Measurements from ENCODE around the gene NUDT4.

NUDT4 gene

DNA sequence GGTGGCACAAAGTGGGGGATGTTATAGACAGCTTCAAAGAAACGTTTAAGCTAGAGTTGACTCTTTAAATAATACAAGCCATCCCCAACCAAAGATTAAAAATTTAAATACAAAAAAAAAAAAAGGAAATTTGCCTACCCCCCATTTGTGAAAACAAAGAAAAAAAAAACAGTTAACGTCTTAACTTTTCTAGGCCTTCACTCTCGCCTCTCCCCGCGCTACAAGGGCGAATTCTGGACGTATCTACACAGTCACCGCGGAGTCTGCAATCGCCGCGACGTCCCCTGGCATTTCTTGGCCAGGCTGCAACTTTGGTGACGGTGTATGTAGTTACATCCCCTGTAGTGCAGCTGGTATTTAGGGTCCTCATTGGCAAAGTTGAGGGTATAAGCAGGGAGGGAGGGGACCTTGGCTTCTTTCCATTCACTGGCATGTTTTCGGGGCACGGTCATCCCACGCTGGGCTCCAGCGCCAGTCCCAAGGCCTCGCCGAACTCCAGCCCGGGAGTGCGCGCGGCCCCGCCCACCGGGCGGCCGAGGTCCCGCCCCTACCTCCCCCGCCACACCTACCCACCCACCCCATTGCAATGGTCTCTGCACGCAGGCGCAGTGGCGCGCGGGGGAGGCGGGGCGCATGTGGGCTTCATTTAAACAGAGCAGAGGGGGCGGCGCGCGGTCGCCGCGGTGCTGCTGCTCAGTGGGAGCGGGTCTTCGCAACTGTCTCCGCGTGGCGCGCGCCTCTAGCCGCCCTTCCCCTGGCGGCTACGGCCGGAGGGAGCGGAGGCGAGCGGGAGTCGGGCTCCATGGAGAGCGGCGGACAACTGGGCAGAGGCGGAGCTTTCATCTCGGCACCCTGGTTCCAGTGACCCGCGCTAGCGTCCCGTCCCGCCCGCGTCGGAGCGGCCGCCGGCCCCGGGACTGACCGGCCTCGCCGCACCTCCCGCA is at the start of gene NUDT4:
Gene NUDT4, plus strand, starts transcription at position 674 of the 944 bp plus-strand sequence. CDS start 398 bp downstream, outside the sequence.
- DNase-seq (ENCODE audit: low spot score), result peak; percentile 96

DNA sequence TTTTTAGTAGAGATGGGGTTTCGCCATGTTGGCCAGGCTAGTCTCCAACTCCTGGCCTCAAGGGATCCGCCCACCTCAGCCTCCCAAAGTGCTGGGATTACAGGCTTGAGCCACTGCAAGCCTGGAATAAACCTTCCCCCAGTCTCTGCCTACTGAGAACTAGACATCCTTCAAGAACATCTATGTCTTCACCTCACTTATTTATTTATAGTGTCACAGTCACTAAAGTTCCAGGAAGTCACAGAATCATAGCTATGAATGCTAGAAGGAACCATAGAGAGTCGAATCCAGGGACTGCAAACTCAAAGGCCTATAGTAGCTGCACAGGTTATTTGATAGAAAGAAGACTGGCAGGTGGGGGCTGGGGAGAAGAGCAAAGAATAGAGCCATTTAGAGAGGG is 44.7 kb upstream of the NUDT4 start:
- DNase-seq (ENCODE audit: low spot score), result no peak

GRCh38 chr12:93333828-93334227 is 43.9 kb upstream of the NUDT4 start:
- no peak for DNase-seq (ENCODE audit: low spot score)

DNA sequence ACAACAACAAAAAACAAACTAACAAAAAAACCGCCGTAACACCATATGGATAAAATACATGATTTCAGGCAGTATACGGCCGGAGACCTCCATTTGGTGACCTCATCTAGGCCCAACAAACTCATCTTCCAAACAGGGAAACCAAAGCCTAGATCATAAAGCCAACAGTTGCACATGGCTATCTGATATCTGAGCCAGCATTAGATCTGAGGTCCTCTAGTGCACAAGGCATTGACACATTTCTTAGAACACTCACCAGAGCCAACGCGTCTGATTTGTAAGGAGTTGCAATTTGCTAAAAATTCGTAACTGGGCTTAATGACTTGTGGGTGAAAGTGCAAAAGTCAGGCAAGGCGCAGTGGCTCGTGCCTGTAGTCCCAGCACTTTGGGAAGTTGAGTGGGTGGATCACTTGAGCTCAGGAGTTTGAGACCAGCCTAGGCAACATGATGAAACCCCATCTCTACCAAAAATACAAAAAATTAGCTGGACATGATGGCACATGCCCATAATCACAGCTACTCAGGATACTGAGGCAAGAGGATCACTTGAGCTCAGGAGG is 42.0 kb upstream of the NUDT4 start:
- DNase-seq (ENCODE audit: low spot score), result no peak

DNA sequence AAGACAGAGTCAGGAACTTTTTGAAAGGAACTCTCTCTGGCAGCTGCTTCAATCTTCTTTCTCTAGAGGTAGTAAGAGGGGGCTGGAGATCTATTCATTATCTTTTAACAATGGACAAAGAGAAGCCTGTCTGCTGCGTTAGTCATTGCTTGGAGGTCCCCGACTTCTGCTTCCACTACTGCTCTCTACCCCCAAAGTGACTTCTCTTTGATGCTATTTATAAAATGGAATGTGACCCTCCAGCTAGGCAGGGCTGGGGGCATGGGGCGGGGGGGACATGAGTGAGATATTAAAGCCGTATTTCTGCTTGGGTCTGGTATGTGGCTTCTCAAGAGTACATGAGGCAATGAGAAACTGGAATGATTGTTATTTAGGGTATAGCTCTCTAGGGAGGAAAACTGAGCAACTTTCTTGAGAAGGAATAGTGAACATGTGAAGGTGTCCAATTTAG is 41.4 kb upstream of the NUDT4 start:
- DNase-seq (ENCODE audit: low spot score), result no peak

- no peak for DNase-seq (ENCODE audit: low spot score)
Measured at GRCh38 chr12:93338598-93338997, 39.1 kb upstream of the NUDT4 start.

- no peak for DNase-seq (ENCODE audit: low spot score)
Measured at GRCh38 chr12:93339695-93340094, 38.0 kb upstream of the NUDT4 start.

- no peak for DNase-seq (ENCODE audit: low spot score)
Measured at GRCh38 chr12:93341409-93342049, 36.2 kb upstream of the NUDT4 start.

GRCh38 chr12:93347054-93347785 is 30.5 kb upstream of the NUDT4 start:
- no peak for DNase-seq (ENCODE audit: low spot score)

DNA sequence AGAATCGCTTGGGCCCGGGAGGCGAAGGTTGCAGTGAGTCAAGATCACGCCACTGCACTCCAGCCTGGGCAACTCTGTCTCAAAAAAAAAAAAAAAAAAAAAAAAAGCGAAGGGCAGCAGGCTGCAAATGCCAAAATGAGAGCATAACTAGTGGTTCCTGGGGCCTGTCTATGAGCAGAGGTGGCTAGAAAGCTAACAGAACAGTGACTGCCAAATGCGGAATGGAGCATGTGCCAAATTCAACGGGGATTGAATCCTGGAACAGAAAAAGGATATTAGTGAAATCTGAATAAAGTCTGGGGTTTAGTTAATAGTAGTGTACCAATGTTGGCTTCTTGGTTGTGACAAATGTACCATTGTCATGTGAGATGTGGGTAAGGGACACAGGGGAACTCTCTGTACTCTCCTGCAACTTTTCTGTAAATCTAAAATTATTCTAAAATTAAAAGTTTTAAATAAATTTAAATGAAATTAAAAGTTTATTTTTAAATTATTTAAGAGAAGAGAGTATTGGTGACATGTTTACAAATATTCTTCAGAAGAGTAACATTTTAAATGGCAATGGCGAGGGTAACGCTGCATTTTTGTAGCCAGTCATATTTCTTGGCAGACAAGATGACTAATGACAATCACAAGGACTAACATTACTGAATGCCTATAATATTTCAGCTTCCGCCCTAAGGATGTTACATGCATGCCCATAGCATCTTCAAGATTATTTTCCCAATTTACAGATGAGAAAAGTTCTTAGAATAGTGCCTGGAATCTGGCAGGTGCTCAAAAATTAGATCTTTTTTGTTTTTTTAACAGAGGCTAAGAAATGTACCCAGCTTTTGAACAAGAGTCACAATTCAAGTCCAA is 28.9 kb upstream of the NUDT4 start:
- DNase-seq (ENCODE audit: low spot score), result no peak

DNA sequence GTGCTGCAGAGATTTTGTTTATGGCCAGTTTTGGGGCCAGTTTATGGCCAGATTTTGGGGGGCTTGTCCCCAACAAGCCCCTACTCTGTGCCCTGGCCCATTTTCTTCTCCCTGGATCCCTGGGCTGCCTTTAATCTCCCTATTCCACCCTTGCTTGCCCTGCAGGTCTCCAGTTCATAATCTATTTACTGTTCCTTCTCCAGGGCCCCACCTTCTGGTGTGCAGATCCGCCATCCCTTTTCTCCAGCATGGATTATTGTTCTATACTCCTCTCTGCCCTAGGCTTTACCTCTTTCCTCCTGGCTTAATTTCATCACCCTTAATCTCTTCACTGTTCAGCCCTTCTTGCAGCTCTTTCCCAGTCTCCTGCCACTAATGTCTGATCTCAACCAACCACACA is 26.0 kb upstream of the NUDT4 start:
- DNase-seq (ENCODE audit: low spot score), result no peak

DNA sequence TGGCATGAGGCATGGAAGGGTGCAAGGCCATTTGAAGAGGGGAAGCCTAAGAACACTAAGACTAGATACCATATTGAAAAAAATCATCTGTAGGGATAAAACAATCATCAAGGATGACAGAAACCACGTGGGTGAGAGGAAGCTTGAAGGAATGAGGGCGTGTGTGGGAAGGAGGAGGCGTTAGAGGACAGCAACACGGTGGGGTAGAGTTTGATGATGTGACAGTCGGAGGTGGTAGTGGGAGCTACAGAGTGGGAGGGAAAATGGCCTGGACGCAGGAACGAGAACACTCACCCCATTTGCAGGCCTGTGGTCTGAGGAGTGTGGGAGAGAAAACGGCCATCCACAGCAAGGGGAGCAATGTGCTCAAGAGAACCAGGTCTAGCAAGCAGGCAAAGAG is 25.4 kb upstream of the NUDT4 start:
- DNase-seq (ENCODE audit: low spot score), result no peak

GRCh38 chr12:93356214-93356613 is 21.5 kb upstream of the NUDT4 start:
- no peak for DNase-seq (ENCODE audit: low spot score)

DNA sequence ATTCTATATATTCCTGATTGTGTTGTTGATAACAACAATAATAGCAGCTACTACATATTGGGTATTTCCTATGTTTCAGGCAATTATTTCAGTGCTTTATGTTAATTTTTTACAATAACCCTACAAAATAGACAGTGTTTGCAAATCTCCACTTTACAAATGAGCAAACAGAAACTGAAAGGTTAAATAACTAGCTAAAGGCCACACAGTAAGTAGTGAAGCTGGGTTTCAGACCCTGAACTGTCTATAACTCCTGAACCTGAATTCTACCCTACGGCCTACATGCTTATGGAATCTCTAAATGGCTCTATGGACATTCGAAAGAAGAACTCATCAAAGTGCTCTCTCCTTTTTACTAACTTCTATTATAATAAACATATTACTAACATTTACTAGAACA is 19.7 kb upstream of the NUDT4 start:
- no peak for DNase-seq (ENCODE audit: low spot score)

GRCh38 chr12:93358821-93359220 is 18.9 kb upstream of the NUDT4 start:
- DNase-seq (ENCODE audit: low spot score), result no peak

- no peak for DNase-seq (ENCODE audit: low spot score)
Measured at GRCh38 chr12:93360688-93361087, 17.0 kb upstream of the NUDT4 start.

- DNase-seq (ENCODE audit: low spot score), result no peak
Measured at GRCh38 chr12:93361151-93361919, 16.4 kb upstream of the NUDT4 start.

GRCh38 chr12:93363841-93364297 is 13.9 kb upstream of the NUDT4 start:
- DNase-seq (ENCODE audit: low spot score), result no peak

- DNase-seq (ENCODE audit: low spot score), result no peak
Measured at GRCh38 chr12:93365616-93366405, 11.9 kb upstream of the NUDT4 start.

GRCh38 chr12:93366422-93366821 is 11.3 kb upstream of the NUDT4 start:
- DNase-seq (ENCODE audit: low spot score), result no peak
